IPS-18a (cell line): ENCODE results near the gene ZBTB7C.

Experiments
- H3K27ac ChIP-seq: one replicate; pipeline ENCODE4 v1.5.1; 2013; ENCODE audit warnings: low read length
- H3K27me3 ChIP-seq: one replicate; pipeline ENCODE4 v1.6.1; 2013; ENCODE audit warnings: mild to moderate bottlenecking, low read length; ENCODE audit not compliant: control insufficient read depth, insufficient read depth
- H3K36me3 ChIP-seq: one replicate; pipeline ENCODE4 v1.6.1; 2013; ENCODE audit warnings: low read depth, low read length; ENCODE audit not compliant: control insufficient read depth
- H3K4me1 ChIP-seq: one replicate; pipeline ENCODE4 v1.6.1; 2013; ENCODE audit warnings: low read depth, low read length; ENCODE audit not compliant: control insufficient read depth
- H3K4me3 ChIP-seq: one replicate; pipeline ENCODE4 v1.5.1; 2013; ENCODE audit warnings: low read length
- H3K9ac ChIP-seq: one replicate; pipeline ENCODE4 v1.6.1; 2013; ENCODE audit warnings: mild to moderate bottlenecking, low read length, moderate library complexity
- H3K9me3 ChIP-seq: one replicate; pipeline ENCODE4 v1.6.1; 2013; ENCODE audit warnings: low read depth, low read length; ENCODE audit not compliant: control insufficient read depth

Gene ZBTB7C

DNA sequence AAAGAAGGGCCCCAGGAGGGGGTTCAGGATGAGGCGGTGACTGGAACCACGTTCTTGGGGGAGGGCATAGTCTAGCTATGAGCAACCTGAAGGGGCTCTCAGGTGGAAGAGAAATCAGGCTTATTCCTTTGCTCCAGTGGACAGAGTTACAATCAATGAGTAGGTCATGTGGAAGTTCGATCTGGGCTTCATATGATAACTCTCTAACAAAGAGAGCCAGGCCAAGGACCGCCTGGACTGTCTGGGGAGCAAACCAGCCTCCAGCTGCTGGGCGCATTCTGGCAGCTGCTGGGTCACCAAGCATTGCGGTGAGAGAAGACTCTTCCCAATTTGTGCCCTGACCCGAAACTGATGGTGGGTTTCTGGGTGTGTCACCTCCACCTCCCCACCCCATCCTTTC, 298.4 kb downstream of the ZBTB7C start:
- Histone ChIP-seq H3K27me3 (no peaks in the 10 kb centered on the region), H3K9ac (no peak overlapping the region), H3K27ac (no peak overlapping the region), H3K4me3 (no peak overlapping the region), H3K9me3 (no peaks in the 10 kb centered on the region), H3K36me3 (no peaks in the 10 kb centered on the region), H3K4me1 (peaks cover 14% of the 10 kb centered on the region)

DNA sequence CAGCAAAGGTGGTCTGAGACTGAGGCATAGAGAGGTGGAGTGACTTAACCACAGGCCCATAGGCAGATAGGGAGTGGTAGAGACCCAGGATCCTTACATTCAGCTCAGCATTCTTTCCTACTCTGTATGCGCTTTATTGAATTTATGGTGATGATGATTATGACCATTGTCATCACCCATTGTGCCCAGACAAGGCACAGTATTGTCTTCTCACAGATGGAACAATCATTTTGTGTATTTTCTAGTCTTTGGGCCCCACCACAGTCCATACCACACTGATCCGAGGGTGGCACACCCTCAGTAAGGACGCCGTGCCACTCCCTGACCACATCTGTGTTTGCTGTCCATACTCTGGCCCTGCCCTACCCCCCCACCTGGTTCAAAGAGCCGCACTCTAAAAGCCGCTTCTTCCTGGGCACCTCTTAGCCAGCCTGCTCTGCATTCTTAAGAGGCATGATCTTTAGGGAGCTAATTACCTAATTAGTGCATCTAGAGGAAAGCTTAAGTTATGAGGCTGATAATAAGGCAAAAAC, 299.2 kb downstream of the ZBTB7C start:
- no peaks in the 10 kb centered on the region for H3K9me3 ChIP-seq
- no peak overlapping the region for H3K27ac ChIP-seq
- no peak overlapping the region for H3K9ac ChIP-seq
- peaks cover 14% of the 10 kb centered on the region for H3K4me1 ChIP-seq
- no peaks in the 10 kb centered on the region for H3K27me3 ChIP-seq
- H3K4me3 ChIP-seq: no peak overlapping the region
- no peaks in the 10 kb centered on the region for H3K36me3 ChIP-seq

DNA sequence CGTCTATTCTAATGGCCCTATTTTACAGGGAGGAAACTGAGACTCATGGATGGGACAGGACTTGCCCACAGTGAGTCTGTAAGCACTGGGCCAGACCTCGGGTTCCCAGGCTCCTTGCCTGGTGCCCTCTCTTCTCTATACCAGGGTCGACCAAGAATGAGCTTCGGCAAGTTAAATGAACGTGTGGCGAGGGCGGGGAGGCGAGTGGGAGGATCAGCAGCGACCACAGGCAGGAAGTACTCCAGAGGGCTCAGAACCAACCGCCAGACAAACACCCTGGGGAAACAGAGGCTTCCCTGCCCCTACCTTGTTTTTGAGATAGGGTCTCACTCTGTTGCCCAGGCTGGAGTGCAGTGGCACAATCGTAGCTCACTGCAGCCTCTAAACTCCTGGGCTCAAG, 301.0 kb downstream of the ZBTB7C start:
- no peak overlapping the region for H3K4me3 ChIP-seq
- H3K27ac ChIP-seq: no peak overlapping the region
- H3K9me3 ChIP-seq: no peaks in the 10 kb centered on the region
- no peaks in the 10 kb centered on the region for H3K27me3 ChIP-seq
- H3K36me3 ChIP-seq: no peaks in the 10 kb centered on the region
- peaks cover 14% of the 10 kb centered on the region for H3K4me1 ChIP-seq
- H3K9ac ChIP-seq: no peak overlapping the region

GRCh38 chr18:48106976-48107781, 302.0 kb downstream of the ZBTB7C start:
- no peaks in the 10 kb centered on the region for H3K9me3 ChIP-seq
- no peaks in the 10 kb centered on the region for H3K27me3 ChIP-seq
- no peak overlapping the region for H3K27ac ChIP-seq
- no peak overlapping the region for H3K9ac ChIP-seq
- H3K4me1 ChIP-seq: peaks cover 14% of the 10 kb centered on the region
- no peak overlapping the region for H3K4me3 ChIP-seq
- H3K36me3 ChIP-seq: no peaks in the 10 kb centered on the region

- no peaks in the 10 kb centered on the region for H3K27me3 ChIP-seq
- no peak overlapping the region for H3K9ac ChIP-seq
- H3K4me1 ChIP-seq: peaks cover 14% of the 10 kb centered on the region
- H3K4me3 ChIP-seq: no peak overlapping the region
- H3K36me3 ChIP-seq: no peaks in the 10 kb centered on the region
- H3K27ac ChIP-seq: no peak overlapping the region
- H3K9me3 ChIP-seq: no peaks in the 10 kb centered on the region
Measured at GRCh38 chr18:48106498-48106897, 302.7 kb downstream of the ZBTB7C start.

DNA sequence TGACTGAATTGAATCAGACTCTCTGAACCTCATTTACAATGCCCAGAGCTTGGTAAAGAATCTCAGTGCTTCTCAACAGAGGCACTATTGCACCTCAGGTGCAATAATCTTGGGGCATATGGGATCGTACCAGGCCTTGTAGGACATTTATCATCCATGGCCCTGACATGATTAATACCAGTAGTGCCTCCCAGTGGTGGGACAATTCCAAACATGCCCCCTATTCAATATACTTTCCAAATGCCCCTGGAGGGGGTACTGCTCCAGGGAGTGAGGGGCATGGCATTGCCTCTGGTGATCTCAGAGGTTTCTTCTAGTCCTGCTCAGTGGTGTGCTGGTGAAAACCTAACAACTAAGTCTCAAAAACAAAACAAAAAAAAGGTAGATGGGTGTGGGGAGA, 303.9 kb downstream of the ZBTB7C start:
- H3K4me1 ChIP-seq: peaks cover 21% of the 10 kb centered on the region
- no peak overlapping the region for H3K4me3 ChIP-seq
- no peaks in the 10 kb centered on the region for H3K36me3 ChIP-seq
- H3K9ac ChIP-seq: no peak overlapping the region
- no peaks in the 10 kb centered on the region for H3K27me3 ChIP-seq
- no peaks in the 10 kb centered on the region for H3K9me3 ChIP-seq
- no peak overlapping the region for H3K27ac ChIP-seq

- H3K36me3 ChIP-seq: no peaks in the 10 kb centered on the region
- no peak overlapping the region for H3K4me3 ChIP-seq
- no peak overlapping the region for H3K27ac ChIP-seq
- H3K9me3 ChIP-seq: no peaks in the 10 kb centered on the region
- H3K27me3 ChIP-seq: no peaks in the 10 kb centered on the region
- no peak overlapping the region for H3K9ac ChIP-seq
- H3K4me1 ChIP-seq: peaks cover 23% of the 10 kb centered on the region
Measured at GRCh38 chr18:48104705-48105104, 304.5 kb downstream of the ZBTB7C start.

GRCh38 chr18:48100651-48101165, 308.5 kb downstream of the ZBTB7C start:
- H3K27ac ChIP-seq: no peak overlapping the region
- H3K4me3 ChIP-seq: peak overlapping the region; percentile 33
- H3K4me1 ChIP-seq: peaks cover 13% of the 10 kb centered on the region
- H3K9ac ChIP-seq: no peak overlapping the region
- H3K27me3 ChIP-seq: no peaks in the 10 kb centered on the region
- no peaks in the 10 kb centered on the region for H3K36me3 ChIP-seq
- no peaks in the 10 kb centered on the region for H3K9me3 ChIP-seq

- Histone ChIP-seq H3K27me3 (no peaks in the 10 kb centered on the region), H3K9ac (no peak overlapping the region), H3K36me3 (no peaks in the 10 kb centered on the region), H3K27ac (no peak overlapping the region), H3K9me3 (no peaks in the 10 kb centered on the region), H3K4me1 (peaks cover 13% of the 10 kb centered on the region), H3K4me3 (no peak overlapping the region)
Measured at GRCh38 chr18:48100165-48100575, 309.0 kb downstream of the ZBTB7C start.

- Histone ChIP-seq H3K27ac (no peak overlapping the region), H3K9ac (no peak overlapping the region), H3K27me3 (no peaks in the 10 kb centered on the region), H3K36me3 (no peaks in the 10 kb centered on the region), H3K4me1 (peaks cover 13% of the 10 kb centered on the region), H3K4me3 (no peak overlapping the region), H3K9me3 (no peaks in the 10 kb centered on the region)
Measured at GRCh38 chr18:48099481-48100164, 309.6 kb downstream of the ZBTB7C start.

- no peaks in the 10 kb centered on the region for H3K9me3 ChIP-seq
- H3K9ac ChIP-seq: no peak overlapping the region
- H3K36me3 ChIP-seq: no peaks in the 10 kb centered on the region
- H3K4me1 ChIP-seq: peaks cover 13% of the 10 kb centered on the region
- no peak overlapping the region for H3K27ac ChIP-seq
- no peak overlapping the region for H3K4me3 ChIP-seq
- no peaks in the 10 kb centered on the region for H3K27me3 ChIP-seq
Measured at GRCh38 chr18:48098538-48098937, 310.6 kb downstream of the ZBTB7C start.
